Measurements from ENCODE around the gene NF2. TPM values are rescaled to one million over a fixed set of nuclear protein-coding genes. Genes with fewer than 3 reads are reported as not detected.

Gene NF2
- total RNA-seq, 2 donors from 2014 or later: 45.7 to 51.4 TPM

- Histone ChIP-seq H3K4me1 (ENCODE audit: control insufficient read depth, insufficient read depth, low read length) (no peaks in the 10 kb centered on the region), H3K27me3 (ENCODE audit: control insufficient read depth, insufficient read depth, low read length, poor library complexity, severe bottlenecking) (no peaks in the 10 kb centered on the region), H3K36me3 (ENCODE audit: control insufficient read depth, insufficient read depth, low read length) (no peaks in the 10 kb centered on the region), H3K27ac (ENCODE audit: low read depth, low read length) (peak overlapping the region; percentile 24), H3K4me3 (ENCODE audit: low read length) (no peak overlapping the region), H3K9me3 (ENCODE audit: control insufficient read depth, low read length) (no peaks in the 10 kb centered on the region), H3K9ac (ENCODE audit: extremely low read depth, low read length, poor library complexity, severe bottlenecking) (no peak overlapping the region)
- Mint-ChIP-seq H3K4me3 (no peak overlapping the region), H3K36me3 (ENCODE audit: low read depth) (no peaks in the 10 kb centered on the region), H3K9me3 (no peaks in the 10 kb centered on the region), H3K27me3 (ENCODE audit: insufficient read depth) (no peaks in the 10 kb centered on the region), H3K4me1 (peaks cover 8% of the 10 kb centered on the region), H3K27ac (no peak overlapping the region)
- WGBS, 2 experiments (ENCODE audit: insufficient coverage in 1 of 2, insufficient read length in 1 of 2): 91 to 93% methylated on average over 17 to 19 of the region's 19 CpGs
- no peak for DNase-seq
- TF ChIP-seq, protein P1, sequence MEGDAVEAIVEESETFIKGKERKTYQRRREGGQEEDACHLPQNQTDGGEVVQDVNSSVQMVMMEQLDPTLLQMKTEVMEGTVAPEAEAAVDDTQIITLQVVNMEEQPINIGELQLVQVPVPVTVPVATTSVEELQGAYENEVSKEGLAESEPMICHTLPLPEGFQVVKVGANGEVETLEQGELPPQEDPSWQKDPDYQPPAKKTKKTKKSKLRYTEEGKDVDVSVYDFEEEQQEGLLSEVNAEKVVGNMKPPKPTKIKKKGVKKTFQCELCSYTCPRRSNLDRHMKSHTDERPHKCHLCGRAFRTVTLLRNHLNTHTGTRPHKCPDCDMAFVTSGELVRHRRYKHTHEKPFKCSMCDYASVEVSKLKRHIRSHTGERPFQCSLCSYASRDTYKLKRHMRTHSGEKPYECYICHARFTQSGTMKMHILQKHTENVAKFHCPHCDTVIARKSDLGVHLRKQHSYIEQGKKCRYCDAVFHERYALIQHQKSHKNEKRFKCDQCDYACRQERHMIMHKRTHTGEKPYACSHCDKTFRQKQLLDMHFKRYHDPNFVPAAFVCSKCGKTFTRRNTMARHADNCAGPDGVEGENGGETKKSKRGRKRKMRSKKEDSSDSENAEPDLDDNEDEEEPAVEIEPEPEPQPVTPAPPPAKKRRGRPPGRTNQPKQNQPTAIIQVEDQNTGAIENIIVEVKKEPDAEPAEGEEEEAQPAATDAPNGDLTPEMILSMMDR (conservative IDR thresholded peaks at IDR 0.05): no peak
Observed at GRCh38 chr22:29733362-29734201, 130.1 kb downstream of the NF2 start.

DNA sequence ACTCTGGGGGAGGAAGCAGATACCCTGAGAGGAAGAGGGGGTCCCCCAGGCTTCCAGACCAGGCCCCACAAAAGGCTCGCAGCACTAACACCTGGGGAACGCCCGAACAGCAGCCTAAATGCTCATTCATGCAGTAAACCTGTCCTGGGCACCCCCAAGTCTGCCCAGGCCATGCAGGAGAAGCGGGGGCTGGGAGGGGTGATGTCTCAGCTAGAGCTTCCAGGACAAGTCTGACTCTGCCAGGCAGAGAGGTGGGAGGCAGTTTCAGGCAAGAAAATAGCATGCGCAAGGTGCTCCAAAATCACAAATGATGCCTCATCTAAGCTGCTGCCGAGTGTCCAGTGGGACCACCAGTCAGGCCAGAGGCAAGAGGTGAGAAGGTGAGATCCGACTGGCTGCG, 131.0 kb downstream of the NF2 start:
- Mint-ChIP-seq H3K27ac (no peak overlapping the region), H3K9me3 (no peaks in the 10 kb centered on the region), H3K27me3 (ENCODE audit: insufficient read depth) (no peaks in the 10 kb centered on the region), H3K4me1 (peaks cover 8% of the 10 kb centered on the region), H3K36me3 (ENCODE audit: low read depth) (peaks cover 3% of the 10 kb centered on the region), H3K4me3 (no peak overlapping the region)
- DNase-seq: no peak
- Histone ChIP-seq H3K9ac (ENCODE audit: extremely low read depth, low read length, poor library complexity, severe bottlenecking) (no peak overlapping the region), H3K4me3 (ENCODE audit: low read length) (no peak overlapping the region), H3K9me3 (ENCODE audit: control insufficient read depth, low read length) (no peaks in the 10 kb centered on the region), H3K4me1 (ENCODE audit: control insufficient read depth, insufficient read depth, low read length) (no peaks in the 10 kb centered on the region), H3K36me3 (ENCODE audit: control insufficient read depth, insufficient read depth, low read length) (no peaks in the 10 kb centered on the region), H3K27ac (ENCODE audit: low read depth, low read length) (no peak overlapping the region), H3K27me3 (ENCODE audit: control insufficient read depth, insufficient read depth, low read length, poor library complexity, severe bottlenecking) (no peaks in the 10 kb centered on the region)
- TF ChIP-seq, protein P1 (conservative IDR thresholded peaks at IDR 0.05): no peak
- 92 to 94% methylated on average over 6 to 8 of the region's 8 CpGs for WGBS, 2 experiments (ENCODE audit: insufficient coverage in 1 of 2, insufficient read length in 1 of 2)

DNA sequence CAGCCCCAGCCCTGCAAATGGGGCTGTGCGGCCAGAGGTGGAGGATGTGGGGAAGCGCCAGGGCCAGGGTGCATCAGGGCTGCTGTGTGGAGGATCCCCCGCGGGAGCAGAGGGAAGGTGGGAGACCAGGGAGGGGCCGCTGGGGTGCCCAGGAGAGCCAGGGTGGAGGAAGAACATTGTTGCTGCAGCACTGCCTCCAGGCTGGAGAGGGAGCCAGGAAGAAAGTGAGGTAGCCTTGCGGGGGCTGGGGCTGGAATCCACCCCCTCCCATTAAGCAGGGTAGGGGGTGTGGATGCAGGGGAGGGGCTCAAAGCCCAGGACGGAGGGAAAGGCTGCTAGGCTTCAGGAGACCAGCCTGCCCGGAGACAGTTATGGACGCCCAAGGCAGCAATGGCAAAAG, 131.4 kb downstream of the NF2 start:
- H3K4me3 Mint-ChIP-seq: no peak overlapping the region
- DNase-seq: peak; percentile 74
- no peaks in the 10 kb centered on the region for H3K4me1 ChIP-seq (ENCODE audit: control insufficient read depth, insufficient read depth, low read length)
- H3K4me3 ChIP-seq (ENCODE audit: low read length): no peak overlapping the region
- H3K9me3 Mint-ChIP-seq: no peaks in the 10 kb centered on the region
- H3K9me3 ChIP-seq (ENCODE audit: control insufficient read depth, low read length): no peaks in the 10 kb centered on the region
- TF ChIP-seq, protein P1 (conservative IDR thresholded peaks at IDR 0.05): peak; percentile 32
- no peak overlapping the region for H3K9ac ChIP-seq (ENCODE audit: extremely low read depth, low read length, poor library complexity, severe bottlenecking)
- H3K36me3 ChIP-seq (ENCODE audit: control insufficient read depth, insufficient read depth, low read length): no peaks in the 10 kb centered on the region
- no peak overlapping the region for H3K27ac ChIP-seq (ENCODE audit: low read depth, low read length)
- H3K27me3 Mint-ChIP-seq (ENCODE audit: insufficient read depth): no peaks in the 10 kb centered on the region
- no peak overlapping the region for H3K27ac Mint-ChIP-seq
- 54 to 63% methylated on average over 5 to 9 of the region's 9 CpGs for WGBS, 2 experiments (ENCODE audit: insufficient coverage in 1 of 2, insufficient read length in 1 of 2)
- H3K27me3 ChIP-seq (ENCODE audit: control insufficient read depth, insufficient read depth, low read length, poor library complexity, severe bottlenecking): no peaks in the 10 kb centered on the region
- peaks cover 3% of the 10 kb centered on the region for H3K36me3 Mint-ChIP-seq (ENCODE audit: low read depth)
- H3K4me1 Mint-ChIP-seq: peaks cover 8% of the 10 kb centered on the region
